ENCODE measurements around the gene SSX5. TPM values are rescaled to one million over a fixed set of nuclear protein-coding genes. Genes with fewer than 3 reads are reported as not detected.
"Not testable (repeated sequence)": the region's sequence is repeated elsewhere in the genome, so short reads cannot be mapped to it uniquely, and the experiment has no call there.

SSX5 gene
- total and polyA plus RNA-seq, 2 of the 4 experiments (the other 2 are of a cell fraction): not detected

DNA sequence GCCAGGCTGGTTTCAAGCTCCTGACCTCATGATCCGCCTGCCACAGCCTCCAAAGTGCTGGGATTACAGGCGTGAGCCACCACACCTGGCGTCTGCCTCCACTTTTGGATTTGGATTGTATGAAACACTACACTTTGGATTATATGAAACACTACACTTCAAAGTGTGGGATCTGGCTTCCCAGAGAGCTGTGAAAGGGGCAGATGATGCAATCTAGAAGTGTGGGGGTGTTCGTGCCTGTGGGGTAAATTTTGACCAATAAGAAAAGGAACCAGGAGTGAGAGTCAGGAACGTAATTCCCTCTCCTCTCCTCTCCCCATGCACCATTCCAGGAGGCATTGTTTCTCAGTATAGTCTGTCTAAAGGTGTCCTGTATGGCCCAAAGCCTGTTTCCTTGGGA is 14.7 kb downstream of the SSX5 start:
- H2BK20ac ChIP-seq (ENCODE audit: low read depth, low read length); H3K4me3 ChIP-seq (ENCODE audit: insufficient read depth, low read depth, low read length); H4K20me1 ChIP-seq (ENCODE audit: insufficient read depth, low read length); H3K23ac ChIP-seq (ENCODE audit: low read depth, low read length); dilution Hi-C loops (cut with HindIII; ENCODE audit: low sequenced_read_pairs, unreplicated experiment); H3K27ac ChIP-seq (ENCODE audit: insufficient read depth, low read length); DNase-seq; H3K27me3 ChIP-seq (ENCODE audit: control insufficient read depth, insufficient read depth, low read length); BruUV-seq (replicated peaks); POLR2A ChIA-PET (ENCODE audit: unreplicated experiment); H3K4ac ChIP-seq (ENCODE audit: low read depth, low read length); H3K4me2 ChIP-seq (ENCODE audit: low read depth, low read length); H2AK5ac ChIP-seq (ENCODE audit: low read depth, low read length); H2BK120ac ChIP-seq (ENCODE audit: low read depth, low read length); H3K14ac ChIP-seq (replicated peaks; ENCODE audit: low read depth, low read length); H2AK9ac ChIP-seq (replicated peaks; ENCODE audit: low read depth, low read length, poor library complexity); H3K56ac ChIP-seq (ENCODE audit: extremely low read depth, insufficient read depth, low read length); H3K36me3 ChIP-seq (ENCODE audit: control insufficient read depth, insufficient read depth, low read length); H3K79me1 ChIP-seq (ENCODE audit: low read depth in 1 of 2, low read length in 2 of 2); H4K91ac ChIP-seq (ENCODE audit: insufficient read depth, low read depth, low read length); H3K9me3 ChIP-seq (ENCODE audit: control insufficient read depth, insufficient read depth, low read length); H2BK15ac ChIP-seq (ENCODE audit: low read depth, low read length); H4K8ac ChIP-seq (ENCODE audit: low read depth in 2 of 2, low read length in 2 of 2); ATAC-seq (ENCODE audit: low read depth); H4K5ac ChIP-seq (ENCODE audit: low read depth, low read length); intact Hi-C loops (cut with micrococcal nuclease); in situ Hi-C loops (cut with MboI; ENCODE audit: low sequenced_read_pairs); H2BK5ac ChIP-seq (ENCODE audit: low read depth, low read length, poor library complexity, severe bottlenecking); H3K9me1 ChIP-seq (ENCODE audit: insufficient read depth, low read length); H3K4me1 ChIP-seq (ENCODE audit: control insufficient read depth, insufficient read depth, low read length); H3K18ac ChIP-seq (ENCODE audit: low read depth, low read length); H2AFZ ChIP-seq (replicated peaks; ENCODE audit: low read length, poor library complexity); CTCF ChIA-PET; H3K9ac ChIP-seq (ENCODE audit: low read depth, low read length): not testable (repeated sequence)
- WGBS, 2 experiments (ENCODE audit: extremely low coverage in 2 of 2, insufficient read length in 1 of 2): no CpG with 5 or more reads among the region's 5 CpGs
